HG02678 (cell line): ENCODE results near the gene C17orf50.
A peak's percentile ranks its signal among the peaks of the same experiment; 100 is the strongest.
"Not testable (repeated sequence)": the region's sequence is repeated elsewhere in the genome, so short reads cannot be mapped to it uniquely, and the experiment has no call there.

ENCODE experiments used
- ATAC-seq: cut with Tn5 transposase; IDR thresholded peaks from one replicate; pipeline ENCODE4 v1.9.1; 2021; ENCODE audit warnings: mild to moderate bottlenecking, moderate library complexity; ENCODE audit not compliant: unreplicated experiment

The C17orf50 gene

GRCh38 chr17:35751541-35751940 lies 9.1 kb upstream of the C17orf50 start:
- ATAC-seq: not testable (repeated sequence)

- no peak for ATAC-seq
Observed at GRCh38 chr17:35752471-35752870, 8.2 kb upstream of the C17orf50 start.

DNA sequence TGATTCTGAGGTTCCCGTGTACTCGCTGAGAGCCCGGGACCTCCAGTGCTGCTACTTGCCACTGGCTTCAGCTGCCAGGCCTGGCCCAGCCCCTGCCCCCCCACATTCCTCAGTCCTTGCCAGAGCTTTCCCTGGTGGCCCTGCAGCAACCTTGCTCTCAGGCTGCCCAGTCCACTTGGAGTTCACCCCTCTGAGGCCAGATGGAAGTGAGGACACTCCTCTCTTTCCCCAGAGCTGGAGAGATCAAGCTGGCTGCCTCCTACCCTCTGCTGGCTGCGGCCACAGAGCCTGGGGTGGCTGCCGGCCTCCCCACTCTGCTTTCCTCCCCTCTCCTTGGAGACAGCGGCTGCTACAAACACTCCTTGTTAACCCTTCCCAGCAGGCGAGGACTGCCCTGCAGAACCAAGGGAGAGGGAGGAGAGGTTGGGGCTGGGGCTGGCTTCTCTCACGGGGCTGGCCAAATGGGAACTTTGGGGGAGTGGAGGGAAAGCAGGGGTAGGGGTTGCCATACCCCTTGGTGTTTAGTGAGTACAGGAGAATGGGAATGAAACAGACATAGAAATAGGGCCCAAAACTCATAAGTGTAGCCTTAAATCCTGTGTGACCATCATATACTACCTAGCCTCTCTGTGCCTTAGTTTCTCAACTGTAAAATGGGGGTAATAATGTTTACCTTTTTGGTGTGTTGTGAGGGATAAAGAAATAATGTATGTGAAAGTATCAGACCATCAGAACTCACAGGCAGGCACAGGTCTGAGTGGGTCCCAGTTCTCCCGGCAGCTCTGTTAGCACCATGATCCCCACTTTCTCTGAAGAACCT lies 7.5 kb upstream of the C17orf50 start, which contains the start of gene GAS2L2:
GAS2L2 (minus strand) TSS at position 295 of the 820 bp plus-strand sequence. CDS start 389 bp downstream, outside the sequence.
- ATAC-seq: no peak

DNA sequence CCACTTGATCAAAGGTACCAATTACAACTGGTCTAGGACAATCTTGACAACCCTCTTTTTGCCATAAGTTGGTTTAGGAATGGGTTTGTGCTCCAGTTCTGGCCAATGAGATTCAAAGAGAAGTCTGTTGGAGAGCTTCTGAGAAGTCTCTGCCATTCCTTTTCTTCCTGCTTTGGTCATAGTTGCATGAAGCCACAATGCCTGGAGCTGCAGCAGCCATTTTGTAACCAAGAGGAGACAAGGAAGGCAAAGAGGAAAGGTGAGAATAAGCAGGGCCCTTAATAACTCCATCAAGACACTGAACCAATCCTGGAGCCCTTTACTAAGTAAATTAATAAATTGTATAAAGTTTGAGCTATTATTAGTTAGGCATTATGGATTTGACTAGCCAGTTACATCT lies 3.4 kb upstream of the C17orf50 start:
- no peak for ATAC-seq

DNA sequence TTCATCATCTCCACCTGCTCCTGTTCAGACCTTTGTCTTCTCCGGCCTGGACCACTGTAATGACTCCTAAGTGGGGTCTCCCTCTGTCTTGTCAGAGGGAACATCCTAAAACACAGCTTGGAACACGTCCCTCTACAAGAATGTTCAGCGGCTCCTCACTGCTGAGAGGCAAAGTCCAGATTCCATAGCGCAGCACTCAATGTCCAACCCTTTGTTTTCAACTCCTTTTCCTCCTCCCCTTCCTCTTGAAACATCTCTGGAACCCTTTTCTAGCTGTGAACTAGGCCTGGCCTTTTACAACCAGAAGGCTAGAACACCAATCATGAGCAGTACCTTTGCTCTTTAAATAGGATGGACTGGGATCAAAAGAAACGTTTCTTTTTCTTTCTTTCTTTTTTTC lies 914 bp downstream of the C17orf50 start:
- no peak for ATAC-seq

- ATAC-seq: no peak
Observed at GRCh38 chr17:35763767-35764122, 3.1 kb downstream of the C17orf50 start.

- peak; percentile 92 for ATAC-seq
Observed at GRCh38 chr17:35764123-35764991, 3.7 kb downstream of the C17orf50 start.

DNA sequence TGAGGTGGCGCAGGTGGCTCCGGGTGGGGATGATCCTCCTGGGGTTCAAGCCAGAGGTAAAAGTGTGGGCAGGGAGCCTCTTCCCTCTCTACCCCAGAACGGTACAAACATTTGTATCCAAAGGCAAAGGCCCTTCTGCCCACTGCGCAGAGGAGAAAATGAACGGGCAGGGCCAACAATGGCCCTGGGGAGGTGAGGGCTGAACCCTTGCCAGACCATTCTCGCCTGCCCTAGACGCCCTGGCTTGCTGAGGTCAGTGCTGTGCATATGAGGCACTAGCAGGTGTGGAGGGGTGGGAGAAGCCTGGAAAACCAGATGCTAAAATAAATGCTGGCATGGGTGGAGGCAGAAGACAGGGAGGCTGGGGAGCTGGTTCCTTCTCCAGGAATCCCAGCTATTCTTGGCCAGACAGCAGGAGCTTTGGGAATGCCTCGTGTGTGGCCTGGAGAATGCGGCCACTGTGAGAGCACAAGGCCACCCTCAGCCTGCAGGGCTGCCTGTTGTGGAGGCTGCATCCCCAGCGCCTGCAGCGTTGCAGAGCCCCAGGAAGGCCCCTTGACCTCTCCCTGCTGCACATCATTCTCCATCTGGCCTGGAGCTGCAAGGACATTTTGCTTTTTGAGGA lies 4.5 kb downstream of the C17orf50 start:
- ATAC-seq: no peak

- ATAC-seq: no peak
Observed at GRCh38 chr17:35765756-35766488, 5.2 kb downstream of the C17orf50 start.

GRCh38 chr17:35766489-35766877 lies 5.8 kb downstream of the C17orf50 start:
- ATAC-seq: no peak

- no peak for ATAC-seq
Observed at GRCh38 chr17:35766903-35767510, 6.3 kb downstream of the C17orf50 start.

- ATAC-seq: no peak
Observed at GRCh38 chr17:35768797-35769196, 8.1 kb downstream of the C17orf50 start.

DNA sequence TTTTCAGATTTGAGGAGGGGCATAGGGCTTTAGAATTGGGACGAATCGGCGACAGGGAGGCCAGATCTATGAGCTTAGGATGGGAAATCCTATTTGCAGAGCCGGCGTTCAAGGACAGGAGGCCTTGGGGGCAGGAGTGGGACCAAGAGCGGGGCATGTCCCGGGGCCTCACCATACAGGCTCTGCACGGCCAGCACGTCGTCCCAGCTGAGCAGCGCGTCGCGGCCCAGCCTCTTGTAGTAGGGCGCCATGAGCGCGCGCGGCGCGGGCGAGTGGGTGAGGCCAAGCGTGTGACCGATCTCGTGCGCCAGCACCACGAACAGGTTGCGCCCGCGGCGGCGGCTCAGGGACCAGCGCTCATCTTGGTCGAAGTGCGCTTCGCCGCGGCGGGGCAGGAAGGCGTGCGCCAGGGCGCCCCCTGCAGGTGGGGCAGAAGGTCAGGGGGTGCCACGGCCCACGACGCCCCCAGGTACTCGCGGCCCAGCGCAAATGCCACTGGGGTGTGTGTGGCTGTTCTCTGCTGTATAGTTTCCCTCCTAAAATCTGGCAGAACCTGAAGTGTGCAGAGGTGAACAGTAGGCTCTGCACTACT lies 9.3 kb downstream of the C17orf50 start:
- no peak for ATAC-seq

GRCh38 chr17:35773129-35773528 lies 12.4 kb downstream of the C17orf50 start:
- ATAC-seq: no peak

GRCh38 chr17:35773679-35774425 lies 13.2 kb downstream of the C17orf50 start:
- ATAC-seq: no peak

DNA sequence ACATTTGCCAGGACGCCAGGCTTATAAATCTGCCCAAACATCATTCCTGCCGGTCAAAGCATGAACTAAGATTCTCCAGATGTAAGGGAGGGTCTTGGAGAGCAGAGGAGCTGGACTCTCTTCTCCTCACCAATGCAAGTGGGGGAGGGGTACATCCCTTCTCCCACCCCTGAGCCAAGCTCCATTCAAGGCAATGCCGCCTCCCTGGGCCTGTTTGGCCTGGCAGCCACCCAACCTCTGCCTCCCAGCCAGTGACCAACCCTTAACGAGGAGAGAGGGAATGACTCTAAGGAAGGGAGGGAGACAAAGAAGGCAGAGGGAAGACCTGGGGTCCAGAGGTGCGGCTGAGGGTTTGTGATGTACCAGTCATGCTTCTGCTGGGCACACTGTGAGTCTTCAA lies 13.8 kb downstream of the C17orf50 start:
- no peak for ATAC-seq

- no peak for ATAC-seq
Observed at GRCh38 chr17:35775039-35775438, 14.4 kb downstream of the C17orf50 start.

DNA sequence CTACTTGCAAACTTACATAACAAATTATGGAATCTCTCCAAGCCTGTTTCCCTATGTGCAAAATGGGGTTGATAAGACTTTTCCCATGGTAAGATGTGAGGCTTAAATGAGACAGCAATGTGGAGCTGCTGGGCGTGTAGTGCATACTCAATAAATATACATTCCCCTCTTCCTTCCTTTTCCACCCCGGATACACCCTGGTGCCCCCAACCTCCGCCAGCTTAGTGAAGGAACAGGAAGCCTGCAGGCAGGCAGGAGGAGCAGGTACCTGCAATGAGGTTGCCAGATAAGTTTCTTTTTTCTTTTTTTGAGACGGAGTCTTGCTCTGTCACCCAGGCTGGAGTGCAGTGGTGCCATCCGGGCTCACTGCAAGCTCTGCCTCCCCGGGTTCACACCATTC lies 14.9 kb downstream of the C17orf50 start:
- ATAC-seq: no peak

DNA sequence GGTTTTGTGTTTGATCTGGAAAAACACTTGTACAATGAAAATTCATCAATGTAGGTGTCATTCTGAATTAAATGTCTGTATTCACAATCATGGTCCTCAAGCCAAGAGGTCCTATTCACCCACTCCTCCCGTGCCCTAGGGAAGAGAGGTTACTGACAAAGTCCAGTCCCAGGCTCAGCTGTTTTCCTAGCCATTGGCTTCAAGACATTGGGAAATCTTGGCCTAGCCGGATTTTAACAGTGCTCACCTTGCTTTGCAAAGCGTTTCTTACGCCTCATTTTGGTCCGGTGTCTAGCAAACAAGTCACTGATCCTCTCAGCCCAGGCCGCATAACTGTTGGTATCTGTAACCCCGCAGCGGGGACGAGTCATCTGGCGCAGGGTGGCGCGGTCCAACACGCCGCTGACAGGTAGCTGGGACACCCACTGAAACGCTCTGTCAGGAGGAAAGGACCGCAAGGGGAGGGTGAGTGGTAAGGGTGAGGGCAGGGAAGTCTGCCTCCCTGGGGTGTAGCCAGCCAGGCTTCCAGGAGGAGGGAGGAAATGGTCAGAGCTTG lies 18.0 kb downstream of the C17orf50 start:
- ATAC-seq: no peak
